GM12865 (cell line): ENCODE data around the gene ABL1.

Source experiments
- DNase-seq: peaks from one replicate; pipeline ENCODE4 v3.0.0; 2010; ENCODE audit warnings: low read depth
- H3K4me3 ChIP-seq: 2 replicates; pipeline ENCODE4 v1.5.1; 2011; ENCODE audit warnings: mild to moderate bottlenecking, low read depth, low read length, control low read depth
- CTCF ChIP-seq: IDR thresholded peaks from 2 replicates; pipeline ENCODE4 v1.5.1; 2011; ENCODE audit warnings: low read length, control low read depth, low read depth, inconsistent platforms; ENCODE audit not compliant: insufficient read depth; ENCODE audit errors: missing control alignments

Gene ABL1

GRCh38 chr9:130839132-130840111, 4.4 kb downstream of the ABL1 start:
- no peak for DNase-seq
- no peak overlapping the region for H3K4me3 ChIP-seq
- TF ChIP-seq CTCF = no peak

DNA sequence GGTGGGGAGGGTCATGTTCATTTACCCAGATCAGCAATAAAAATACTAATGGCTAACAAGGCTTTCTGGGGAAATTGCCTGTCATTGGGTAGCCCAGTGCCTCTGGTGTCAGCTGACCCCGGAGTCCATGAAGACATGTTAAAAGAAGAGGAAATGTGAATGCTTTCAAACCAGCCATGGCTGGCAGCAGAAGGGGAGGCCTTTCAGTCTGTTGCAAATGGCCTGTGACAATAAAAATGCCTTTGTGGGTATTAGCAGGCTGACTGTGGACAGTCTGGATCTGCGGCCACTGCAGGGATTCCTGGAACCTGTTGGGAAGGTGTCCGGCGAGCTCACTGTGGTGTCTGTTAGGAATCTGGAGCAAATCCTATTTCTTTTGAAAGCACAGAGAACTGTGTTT, 7.5 kb downstream of the ABL1 start:
- DNase-seq = no peak
- TF ChIP-seq CTCF = no peak
- no peak overlapping the region for H3K4me3 ChIP-seq

- no peak for TF ChIP-seq CTCF
- H3K4me3 ChIP-seq = no peak overlapping the region
- DNase-seq = no peak
Observed at GRCh38 chr9:130843049-130843908, 8.2 kb downstream of the ABL1 start.

DNA sequence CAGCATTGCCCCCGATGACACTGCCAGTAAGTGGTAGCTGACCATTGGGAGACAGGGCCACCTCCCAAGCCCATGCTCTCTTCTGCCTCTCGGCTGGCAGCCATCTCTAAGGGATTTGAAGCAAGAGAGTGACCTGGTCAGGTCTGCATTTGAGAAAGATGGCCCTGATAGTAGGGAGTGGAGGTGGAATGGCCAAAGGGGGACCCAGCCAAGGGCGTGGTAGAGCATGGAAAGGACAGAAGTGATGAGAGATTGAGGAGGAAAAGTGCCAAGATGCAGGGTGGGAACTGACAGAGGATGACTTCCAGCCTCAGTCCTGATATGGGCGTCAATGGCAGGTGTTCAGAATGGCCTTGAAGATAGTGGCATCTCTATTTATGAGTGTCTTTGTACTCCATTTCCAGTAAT, 9.0 kb downstream of the ABL1 start:
- no peak for TF ChIP-seq CTCF
- no peak overlapping the region for H3K4me3 ChIP-seq
- no peak for DNase-seq

DNA sequence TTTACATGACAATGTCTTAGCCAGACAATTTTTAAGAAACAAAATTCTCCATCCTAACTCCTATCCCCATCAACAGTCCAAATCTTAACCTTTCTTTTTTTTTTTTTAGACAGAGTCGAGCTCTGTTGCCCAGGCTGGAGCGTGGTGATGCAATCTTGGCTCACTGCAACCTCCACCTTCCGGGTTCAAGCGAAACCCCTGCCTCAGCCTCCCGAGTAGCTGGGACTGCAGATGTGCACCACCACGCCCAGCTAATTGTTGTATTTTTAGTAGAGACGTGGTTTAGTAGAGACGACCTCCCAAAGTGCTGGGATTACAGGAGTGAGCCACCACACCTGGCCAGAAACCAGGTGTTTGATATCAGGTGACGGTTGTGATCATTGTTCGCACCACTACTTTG, 10.2 kb downstream of the ABL1 start:
- H3K4me3 ChIP-seq = no peak overlapping the region
- TF ChIP-seq CTCF = no peak
- DNase-seq = no peak

- TF ChIP-seq CTCF = no peak
- DNase-seq = no peak
- H3K4me3 ChIP-seq = no peak overlapping the region
Observed at GRCh38 chr9:130845901-130846481, 10.9 kb downstream of the ABL1 start.
